ENCODE data around the gene ROS1.

ROS1 gene

DNA sequence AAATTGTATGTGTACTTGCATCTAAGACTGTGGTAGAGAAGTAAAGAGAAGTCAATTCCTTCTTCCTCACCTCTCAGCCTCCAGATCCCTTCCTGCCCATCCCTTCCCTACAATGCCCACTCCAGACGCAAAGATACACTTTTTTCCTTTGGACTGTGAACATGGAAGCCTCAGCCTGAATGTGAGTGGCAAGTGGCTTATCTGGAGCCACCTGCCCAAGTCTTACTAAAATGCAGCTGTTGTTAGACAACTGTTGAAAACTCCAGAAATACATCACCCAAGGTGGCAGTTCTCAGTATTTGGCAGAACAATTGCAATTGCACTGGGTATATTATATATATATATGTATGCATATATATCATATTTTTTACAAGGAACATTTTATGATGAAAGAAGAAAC is 152.9 kb downstream of the ROS1 start:
- no peak overlapping the region for H3K18ac ChIP-seq (ENCODE audit: low read length)
- no peak for DNase-seq
- H2BK120ac ChIP-seq (ENCODE audit: insufficient read depth, low read length, poor library complexity) = no peak overlapping the region
- no peak overlapping the region for H3K4ac ChIP-seq (ENCODE audit: low read depth, low read length)
- no peak overlapping the region for H2BK5ac ChIP-seq (ENCODE audit: low read depth, low read length, poor library complexity)
- no peak overlapping the region for H3K23ac ChIP-seq (ENCODE audit: low read length)
- no peak overlapping the region for H4K8ac ChIP-seq (ENCODE audit: low read depth, low read length)
- no peak overlapping the region for H2AFZ ChIP-seq (ENCODE audit: insufficient read depth, low read length, poor library complexity)
- no peak overlapping the region for H2AK5ac ChIP-seq (ENCODE audit: low read length)
- H3K4me2 ChIP-seq (ENCODE audit: low read length) = no peak overlapping the region
- peaks cover 7 to 9% of the 10 kb centered on the region in 2 experiments for H3K4me1 ChIP-seq (ENCODE audit: control insufficient read depth in 1 of 2, insufficient read depth in 2 of 2, low read length in 2 of 2)
- H2BK12ac ChIP-seq (ENCODE audit: low read length) = no peak overlapping the region
- H3K79me2 ChIP-seq (ENCODE audit: control insufficient read depth, insufficient read depth, low read length, poor library complexity) = no peaks in the 10 kb centered on the region
- H3K27ac ChIP-seq (ENCODE audit: low read depth, low read length) = no peak overlapping the region
- WGBS (ENCODE audit: extremely low coverage, insufficient coverage, insufficient read length) = no CpG with 5 or more reads among the region's 1 CpG
- no peak overlapping the region for H4K91ac ChIP-seq (ENCODE audit: low read depth, low read length)
- no peaks in the 10 kb centered on the region for H3K36me3 ChIP-seq (ENCODE audit: control insufficient read depth in 1 of 2, insufficient read depth in 2 of 2, low read length in 2 of 2)
- no peak overlapping the region for H3K4me3 ChIP-seq (ENCODE audit: low read depth, low read length)
- H4K12ac ChIP-seq (ENCODE audit: low read depth, low read length) = no peak overlapping the region
- H3K9me3 ChIP-seq (ENCODE audit: insufficient read depth, low read depth, low read length) = peaks cover 4% of the 10 kb centered on the region
- H3K9ac ChIP-seq (ENCODE audit: low read length) = no peak overlapping the region
- H3K27me3 ChIP-seq (ENCODE audit: insufficient read depth, low read length) = peaks cover 36% of the 10 kb centered on the region
- H3K79me1 ChIP-seq (ENCODE audit: low read length) = no peaks in the 10 kb centered on the region
- no peak overlapping the region for H3K14ac ChIP-seq (ENCODE audit: low read length)

DNA sequence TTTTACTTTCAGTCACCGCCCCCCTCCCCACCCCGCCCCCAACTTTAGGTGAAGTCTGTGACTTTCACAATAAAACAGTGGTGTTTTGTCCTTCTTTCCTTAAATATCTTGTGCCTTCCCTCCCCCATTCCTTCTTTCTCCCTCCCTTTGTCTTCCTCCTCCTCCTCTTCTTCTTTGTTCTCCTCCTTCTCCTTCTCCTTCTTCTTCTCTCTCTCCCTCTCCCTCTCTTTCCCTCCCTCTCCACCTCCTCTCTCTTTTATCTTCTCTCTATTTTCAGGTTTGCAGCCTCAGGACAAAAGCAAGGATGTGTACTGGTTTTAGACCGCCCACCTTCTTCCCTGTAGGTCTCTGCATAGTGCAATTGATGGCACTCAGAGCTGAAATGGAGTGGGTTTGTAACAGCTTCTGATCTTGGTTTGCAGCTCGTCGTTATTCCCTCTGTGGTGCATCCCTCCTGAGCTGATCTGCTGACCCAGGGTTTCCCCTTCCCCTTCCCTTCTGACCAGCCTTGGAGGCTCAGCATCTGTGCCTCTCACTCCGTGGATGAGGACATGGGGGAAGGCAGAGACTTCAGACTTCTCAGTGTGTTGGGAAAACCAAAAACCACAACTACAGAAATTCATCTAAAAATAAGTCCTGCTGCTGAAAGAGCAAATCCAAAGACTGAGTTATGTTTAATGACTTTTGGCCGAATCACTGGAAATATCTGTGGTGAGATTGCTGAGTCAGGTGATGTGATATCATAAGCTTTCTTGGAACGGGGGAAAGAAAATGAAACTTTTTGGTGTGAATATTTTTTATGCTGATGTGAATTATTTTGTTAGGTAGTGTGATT is 153.5 kb downstream of the ROS1 start:
- no peaks in the 10 kb centered on the region for H3K36me3 ChIP-seq (ENCODE audit: control insufficient read depth in 1 of 2, insufficient read depth in 2 of 2, low read length in 2 of 2)
- no peak overlapping the region for H4K91ac ChIP-seq (ENCODE audit: low read depth, low read length)
- peaks cover 7 to 9% of the 10 kb centered on the region in 2 experiments for H3K4me1 ChIP-seq (ENCODE audit: control insufficient read depth in 1 of 2, insufficient read depth in 2 of 2, low read length in 2 of 2)
- H3K79me2 ChIP-seq (ENCODE audit: control insufficient read depth, insufficient read depth, low read length, poor library complexity) = no peaks in the 10 kb centered on the region
- H3K27ac ChIP-seq (ENCODE audit: low read depth, low read length) = no peak overlapping the region
- no CpG with 5 or more reads among the region's 8 CpGs for WGBS (ENCODE audit: extremely low coverage, insufficient coverage, insufficient read length)
- no peak overlapping the region for H3K18ac ChIP-seq (ENCODE audit: low read length)
- H2AK5ac ChIP-seq (ENCODE audit: low read length) = no peak overlapping the region
- peaks cover 41% of the 10 kb centered on the region for H3K27me3 ChIP-seq (ENCODE audit: insufficient read depth, low read length)
- no peaks in the 10 kb centered on the region for H3K79me1 ChIP-seq (ENCODE audit: low read length)
- H4K12ac ChIP-seq (ENCODE audit: low read depth, low read length) = no peak overlapping the region
- no peak overlapping the region for H2AFZ ChIP-seq (ENCODE audit: insufficient read depth, low read length, poor library complexity)
- no peak overlapping the region for H3K4ac ChIP-seq (ENCODE audit: low read depth, low read length)
- H2BK120ac ChIP-seq (ENCODE audit: insufficient read depth, low read length, poor library complexity) = no peak overlapping the region
- no peak overlapping the region for H3K9ac ChIP-seq (ENCODE audit: low read length)
- H3K4me3 ChIP-seq (ENCODE audit: low read depth, low read length) = no peak overlapping the region
- H3K14ac ChIP-seq (ENCODE audit: low read length) = no peak overlapping the region
- H3K23ac ChIP-seq (ENCODE audit: low read length) = peak overlapping the region; percentile 5
- H2BK5ac ChIP-seq (ENCODE audit: low read depth, low read length, poor library complexity) = no peak overlapping the region
- no peak for DNase-seq
- H4K8ac ChIP-seq (ENCODE audit: low read depth, low read length) = no peak overlapping the region
- H2BK12ac ChIP-seq (ENCODE audit: low read length) = no peak overlapping the region
- peaks cover 4% of the 10 kb centered on the region for H3K9me3 ChIP-seq (ENCODE audit: insufficient read depth, low read depth, low read length)
- no peak overlapping the region for H3K4me2 ChIP-seq (ENCODE audit: low read length)

DNA sequence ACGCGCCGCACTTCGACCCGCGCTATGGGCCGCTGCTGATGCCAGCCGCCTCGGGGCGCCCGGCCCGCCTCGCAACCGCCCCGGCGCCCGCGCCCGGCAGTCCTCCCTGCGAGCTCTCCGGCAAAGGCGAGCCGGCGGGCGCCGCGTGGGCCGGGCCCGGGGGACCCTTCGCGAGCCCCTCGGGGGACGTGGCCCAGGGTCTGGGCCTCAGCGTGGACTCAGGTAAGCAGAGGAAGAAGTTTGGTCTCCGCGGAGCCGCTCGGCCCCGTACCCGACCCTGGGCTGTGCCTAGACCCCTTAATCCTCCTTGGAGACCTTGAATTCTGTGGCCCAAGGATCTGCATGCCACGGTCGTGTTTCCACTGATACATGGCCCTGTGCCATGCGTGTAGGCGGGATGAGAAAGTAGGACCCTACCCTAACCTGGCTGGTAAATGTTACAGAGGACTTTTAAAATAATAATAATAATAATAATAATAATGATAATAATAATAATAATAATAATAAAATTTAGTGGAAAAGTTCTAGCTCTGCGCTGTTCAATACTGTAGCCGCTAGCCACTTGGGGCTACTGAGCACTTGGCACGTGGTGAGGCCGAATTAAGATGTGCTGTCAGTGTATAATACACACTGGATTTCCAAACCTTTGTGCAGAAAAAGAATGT is 154.8 kb downstream of the ROS1 start:
- Histone ChIP-seq H3K79me2 (ENCODE audit: control insufficient read depth, insufficient read depth, low read length, poor library complexity) (no peaks in the 10 kb centered on the region), H3K79me1 (ENCODE audit: low read length) (no peaks in the 10 kb centered on the region), H3K27ac (ENCODE audit: low read depth, low read length) (no peak overlapping the region), H3K9me3 (ENCODE audit: insufficient read depth, low read depth, low read length) (peaks cover 4% of the 10 kb centered on the region), H2BK12ac (ENCODE audit: low read length) (no peak overlapping the region), H3K27me3 (ENCODE audit: insufficient read depth, low read length) (peaks cover 52% of the 10 kb centered on the region), H3K4me2 (ENCODE audit: low read length) (peak overlapping the region; percentile 76), H3K14ac (ENCODE audit: low read length) (no peak overlapping the region), H3K23ac (ENCODE audit: low read length) (no peak overlapping the region), H2BK120ac (ENCODE audit: insufficient read depth, low read length, poor library complexity) (no peak overlapping the region), H3K4me3 (ENCODE audit: low read depth, low read length) (no peak overlapping the region), H4K8ac (ENCODE audit: low read depth, low read length) (no peak overlapping the region), H2BK5ac (ENCODE audit: low read depth, low read length, poor library complexity) (no peak overlapping the region), H4K91ac (ENCODE audit: low read depth, low read length) (no peak overlapping the region), H4K12ac (ENCODE audit: low read depth, low read length) (no peak overlapping the region), H2AFZ (ENCODE audit: insufficient read depth, low read length, poor library complexity) (no peak overlapping the region), H3K4me1 (ENCODE audit: control insufficient read depth in 1 of 2, insufficient read depth in 2 of 2, low read length in 2 of 2) (peaks cover 8 to 9% of the 10 kb centered on the region in 2 experiments), H2AK5ac (ENCODE audit: low read length) (no peak overlapping the region), H3K9ac (ENCODE audit: low read length) (no peak overlapping the region), H3K36me3 (ENCODE audit: control insufficient read depth in 1 of 2, insufficient read depth in 2 of 2, low read length in 2 of 2) (no peaks in the 10 kb centered on the region), H3K4ac (ENCODE audit: low read depth, low read length) (no peak overlapping the region), H3K18ac (ENCODE audit: low read length) (no peak overlapping the region)
- DNase-seq = no peak
- no CpG with 5 or more reads among the region's 48 CpGs for WGBS (ENCODE audit: extremely low coverage, insufficient coverage, insufficient read length)

DNA sequence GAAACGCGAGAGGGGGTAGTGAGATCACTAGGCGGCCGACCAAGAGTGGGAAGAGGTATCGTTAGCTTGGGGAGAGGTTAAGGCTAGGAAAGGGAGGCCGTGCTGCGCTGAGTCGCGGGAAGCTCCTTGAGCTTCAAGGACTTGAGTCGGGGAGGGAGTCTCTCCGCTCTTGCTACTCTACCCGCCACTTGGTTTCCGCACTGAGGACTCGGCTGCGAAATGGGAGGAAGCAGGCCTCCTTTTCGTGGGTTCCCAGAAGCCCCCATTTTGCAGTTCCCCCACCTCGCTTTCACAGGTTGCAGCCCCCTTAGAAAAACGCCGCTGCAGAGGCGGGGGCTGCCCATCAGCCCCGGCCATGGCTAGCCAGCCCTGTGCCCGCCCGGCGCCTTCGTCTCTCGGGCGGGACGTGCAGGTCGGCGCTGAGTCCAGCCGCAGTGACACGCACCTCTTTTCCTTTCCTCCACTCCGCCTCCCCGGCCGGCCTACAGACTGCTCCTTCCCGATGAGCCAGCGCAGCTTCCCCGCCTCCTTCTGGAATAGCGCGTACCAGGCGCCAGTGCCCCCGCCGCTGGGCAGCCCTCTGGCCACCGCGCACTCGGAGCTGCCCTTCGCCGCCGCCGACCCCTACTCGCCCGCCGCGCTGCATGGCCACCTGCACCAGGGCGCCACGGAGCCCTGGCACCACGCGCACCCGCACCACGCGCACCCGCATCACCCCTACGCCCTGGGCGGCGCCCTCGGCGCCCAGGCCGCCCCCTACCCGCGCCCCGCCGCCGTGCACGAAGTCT is 155.5 kb downstream of the ROS1 start:
- H4K91ac ChIP-seq (ENCODE audit: low read depth, low read length) = no peak overlapping the region
- no peak overlapping the region for H2BK120ac ChIP-seq (ENCODE audit: insufficient read depth, low read length, poor library complexity)
- no peak overlapping the region for H4K12ac ChIP-seq (ENCODE audit: low read depth, low read length)
- peaks cover 4% of the 10 kb centered on the region for H3K9me3 ChIP-seq (ENCODE audit: insufficient read depth, low read depth, low read length)
- WGBS (ENCODE audit: extremely low coverage, insufficient coverage, insufficient read length) = no CpG with 5 or more reads among the region's 74 CpGs
- H3K27me3 ChIP-seq (ENCODE audit: insufficient read depth, low read length) = peaks cover 58% of the 10 kb centered on the region
- no peak overlapping the region for H3K14ac ChIP-seq (ENCODE audit: low read length)
- no peaks in the 10 kb centered on the region for H3K79me2 ChIP-seq (ENCODE audit: control insufficient read depth, insufficient read depth, low read length, poor library complexity)
- H2BK5ac ChIP-seq (ENCODE audit: low read depth, low read length, poor library complexity) = no peak overlapping the region
- H2AK5ac ChIP-seq (ENCODE audit: low read length) = no peak overlapping the region
- peak overlapping the region; percentile 21 for H2AFZ ChIP-seq (ENCODE audit: insufficient read depth, low read length, poor library complexity)
- no peak overlapping the region for H3K23ac ChIP-seq (ENCODE audit: low read length)
- no peak overlapping the region for H2BK12ac ChIP-seq (ENCODE audit: low read length)
- no peak overlapping the region for H3K4ac ChIP-seq (ENCODE audit: low read depth, low read length)
- H3K79me1 ChIP-seq (ENCODE audit: low read length) = no peaks in the 10 kb centered on the region
- H4K8ac ChIP-seq (ENCODE audit: low read depth, low read length) = no peak overlapping the region
- H3K4me3 ChIP-seq (ENCODE audit: low read depth, low read length) = peak overlapping the region; percentile 57
- H3K18ac ChIP-seq (ENCODE audit: low read length) = no peak overlapping the region
- H3K4me2 ChIP-seq (ENCODE audit: low read length) = peak overlapping the region; percentile 76
- peak; percentile 21 to 54 for DNase-seq
- H3K9ac ChIP-seq (ENCODE audit: low read length) = no peak overlapping the region
- H3K27ac ChIP-seq (ENCODE audit: low read depth, low read length) = no peak overlapping the region
- H3K4me1 ChIP-seq (ENCODE audit: control insufficient read depth in 1 of 2, insufficient read depth in 2 of 2, low read length in 2 of 2) = peaks cover 12 to 14% of the 10 kb centered on the region in 2 experiments
- no peaks in the 10 kb centered on the region for H3K36me3 ChIP-seq (ENCODE audit: control insufficient read depth in 1 of 2, insufficient read depth in 2 of 2, low read length in 2 of 2)

Measured in trophoblast cell (in vitro differentiated cells and primary cell).